IMR-90 (cell line): ENCODE measurements around the gene PMP22. TPM values are rescaled to one million over a fixed set of nuclear protein-coding genes. Genes with fewer than 3 reads are reported as not detected.

Experiments
- ATAC-seq: fragments of 200-7000 bp; cut with Tn5 transposase; 2 replicates; pipeline ENCODE4 v1.9.1; 2020; ENCODE audit warnings: low read depth, mild to moderate bottlenecking, moderate library complexity
- BruUV-seq: library from RNA; stranded (reverse); fragments of 400-500 nt; replicated peaks from 2 replicates; lab custom pipeline; 2021; lab: Mats Ljungman, UMichigan
- CTCF ChIA-PET: fragments of 300-600 bp; formaldehyde crosslinking; extraction: SDS; loops from one replicate; lab custom pipeline; 2021; ENCODE audit warnings: antibody characterized with exemption; lab: Yijun Ruan, JAX
- POLR2A ChIA-PET: fragments of 300-600 bp; sonication (Branson Sonifier 250); formaldehyde crosslinking; loops from one replicate; lab custom pipeline; 2022; ENCODE audit warnings: antibody characterized with exemption; ENCODE audit not compliant: unreplicated experiment; lab: Charles Lee
- DNase-seq: peaks from one replicate; pipeline ENCODE4 v3.0.0; 2013
- H2AFZ ChIP-seq: replicated peaks from 2 replicates; pipeline ENCODE3; 2013; ENCODE audit warnings: low read length, mild to moderate bottlenecking; ENCODE audit not compliant: poor library complexity
- H2AK5ac ChIP-seq: 2 replicates; pipeline ENCODE4 v1.6.1; 2013; ENCODE audit warnings: low read depth, low read length, inconsistent platforms
- H2AK9ac ChIP-seq: replicated peaks from 2 replicates; pipeline ENCODE3; 2013; ENCODE audit warnings: mild to moderate bottlenecking, low read depth, low read length, moderate library complexity; ENCODE audit not compliant: poor library complexity
- H2BK120ac ChIP-seq: 2 replicates; pipeline ENCODE4 v1.6.1; 2013; ENCODE audit warnings: low read depth, low read length, inconsistent platforms
- H2BK15ac ChIP-seq: 3 replicates; pipeline ENCODE4 v1.6.1; 2013; ENCODE audit warnings: low read depth, low read length, inconsistent platforms
- H2BK20ac ChIP-seq: 2 replicates; pipeline ENCODE4 v1.6.1; 2013; ENCODE audit warnings: low read depth, mild to moderate bottlenecking, inconsistent platforms, low read length, moderate library complexity
- H2BK5ac ChIP-seq: 2 replicates; pipeline ENCODE4 v1.6.1; 2013; ENCODE audit warnings: mild to moderate bottlenecking, low read depth, low read length, inconsistent platforms; ENCODE audit not compliant: poor library complexity, severe bottlenecking
- H3K14ac ChIP-seq: replicated peaks from 2 replicates; pipeline ENCODE4 v1.6.1; 2013; ENCODE audit warnings: low read depth, low read length, inconsistent platforms
- H3K18ac ChIP-seq: 2 replicates; pipeline ENCODE4 v1.6.1; 2013; ENCODE audit warnings: low read depth, low read length, control low read depth
- H3K23ac ChIP-seq: 2 replicates; pipeline ENCODE4 v1.6.1; 2013; ENCODE audit warnings: low read depth, low read length, inconsistent platforms
- H3K27ac ChIP-seq: 2 replicates; pipeline ENCODE4 v1.5.1; 2013; ENCODE audit warnings: mild to moderate bottlenecking, control low read depth, low read length; ENCODE audit not compliant: insufficient read depth
- H3K27me3 ChIP-seq: 2 replicates; pipeline ENCODE4 v1.6.1; 2013; ENCODE audit warnings: low read length; ENCODE audit not compliant: control insufficient read depth, insufficient read depth
- H3K36me3 ChIP-seq: 2 replicates; pipeline ENCODE4 v1.6.1; 2013; ENCODE audit warnings: low read length, mixed read lengths; ENCODE audit not compliant: control insufficient read depth, insufficient read depth
- H3K4ac ChIP-seq: 2 replicates; pipeline ENCODE4 v1.6.1; 2013; ENCODE audit warnings: low read depth, low read length, inconsistent platforms
- H3K4me1 ChIP-seq: 2 replicates; pipeline ENCODE4 v1.6.1; 2013; ENCODE audit warnings: low read length, mixed read lengths; ENCODE audit not compliant: control insufficient read depth, insufficient read depth
- H3K4me2 ChIP-seq: 2 replicates; pipeline ENCODE4 v1.6.1; 2013; ENCODE audit warnings: low read depth, mild to moderate bottlenecking, control low read depth, low read length, moderate library complexity
- H3K4me3 ChIP-seq: 2 replicates; pipeline ENCODE4 v1.5.1; 2013; ENCODE audit warnings: low read depth, mild to moderate bottlenecking, control low read depth, low read length, moderate library complexity; ENCODE audit not compliant: insufficient read depth
- H3K56ac ChIP-seq: 2 replicates; pipeline ENCODE4 v1.6.1; 2013; ENCODE audit warnings: low read length, inconsistent platforms; ENCODE audit not compliant: insufficient read depth; ENCODE audit errors: extremely low read depth
- H3K79me1 ChIP-seq, 2 experiments: 2 replicates each; pipeline ENCODE4 v1.6.1; 2013; ENCODE audit warnings: low read length in 2 of 2, inconsistent platforms in 1 of 2, low read depth in 1 of 2
- H3K9ac ChIP-seq: 2 replicates; pipeline ENCODE4 v1.6.1; 2013; ENCODE audit warnings: low read depth, low read length, control low read depth
- H3K9me1 ChIP-seq: 2 replicates; pipeline ENCODE4 v1.6.1; 2013; ENCODE audit warnings: low read length, inconsistent platforms; ENCODE audit not compliant: insufficient read depth
- H3K9me3 ChIP-seq: 2 replicates; pipeline ENCODE4 v1.6.1; 2013; ENCODE audit warnings: low read length; ENCODE audit not compliant: control insufficient read depth, insufficient read depth
- H4K20me1 ChIP-seq: 2 replicates; pipeline ENCODE4 v1.6.1; 2013; ENCODE audit warnings: low read length, inconsistent platforms; ENCODE audit not compliant: insufficient read depth
- H4K5ac ChIP-seq: 2 replicates; pipeline ENCODE4 v1.6.1; 2013; ENCODE audit warnings: mild to moderate bottlenecking, low read depth, low read length, control low read depth
- H4K8ac ChIP-seq, 2 experiments: 2 replicates each; pipeline ENCODE4 v1.6.1; 2013; ENCODE audit warnings: low read depth in 2 of 2, low read length in 2 of 2, control low read depth in 1 of 2, inconsistent platforms in 1 of 2
- H4K91ac ChIP-seq: 2 replicates; pipeline ENCODE4 v1.6.1; 2013; ENCODE audit warnings: low read depth, low read length, inconsistent platforms; ENCODE audit not compliant: insufficient read depth
- BHLHE40 ChIP-seq: fragments of 150-350 bp; IDR thresholded peaks from 2 replicates; pipeline ENCODE4 v1.6.1; 2016; ENCODE audit warnings: mild to moderate bottlenecking, low read depth, low read length
- FOS ChIP-seq: fragments of 150-350 bp; IDR thresholded peaks from 2 replicates; pipeline ENCODE4 v1.6.1; 2016; ENCODE audit warnings: low read depth, low read length
- MAZ ChIP-seq: IDR thresholded peaks from 2 replicates; pipeline ENCODE4 v1.6.1; 2012; ENCODE audit warnings: low read depth, mild to moderate bottlenecking, low read length, improper control_type of control experiment, moderate library complexity, borderline replicate concordance
- MXI1 ChIP-seq: IDR thresholded peaks from 2 replicates; pipeline ENCODE4 v1.6.1; 2012; ENCODE audit warnings: low read depth, mild to moderate bottlenecking, low read length, moderate library complexity, borderline replicate concordance
- NFE2L2 ChIP-seq: fragments of 150-350 bp; IDR thresholded peaks from 2 replicates; pipeline ENCODE4 v1.6.1; 2016; ENCODE audit warnings: low read depth, mild to moderate bottlenecking, low read length
- POLR2A ChIP-seq: IDR thresholded peaks from 2 replicates; pipeline ENCODE4 v1.6.1; 2012; ENCODE audit warnings: mild to moderate bottlenecking, low read depth, low read length
- RFX5 ChIP-seq: IDR thresholded peaks from 2 replicates; pipeline ENCODE4 v1.8.0; 2012; ENCODE audit warnings: low read depth, mild to moderate bottlenecking, low read length, moderate library complexity
- WGBS, 2 experiments: methylation state at CpG; one replicate each; pipeline versions ENCODE4 v1.1.5 to v1.1.7; 2013; ENCODE audit warnings: missing lambda C conversion rate in 2 of 2; ENCODE audit not compliant: insufficient read length in 1 of 2; ENCODE audit errors: extremely low coverage in 2 of 2; 5-methylcytosine and 5-hydroxymethylcytosine counted together
- dilution Hi-C: fragments of 300-500 bp; cut with HindIII; formaldehyde crosslinking; loops from one replicate; pipeline ENCODE4 v1.14.3; 2018; ENCODE audit warnings: low sequenced_read_pairs; ENCODE audit not compliant: unreplicated experiment
- in situ Hi-C: fragments of 300-500 bp; cut with MboI; formaldehyde crosslinking; loops from 3 replicates; pipeline ENCODE4 v1.14.3; 2019; ENCODE audit warnings: low sequenced_read_pairs, inconsistent platforms, mixed read lengths
- intact Hi-C: fragments of 100-400 bp; cut with micrococcal nuclease; formaldehyde crosslinking; loops from 2 replicates; pipeline ENCODE4 v1.10.0; 2022
- polyA plus RNA-seq, 3 experiments: library from polyadenylated mRNA; depleted of rRNA; stranded (reverse); fragments of >200 nt; gene quantifications; 2 replicates each; pipeline ENCODE4 v1.2.3, GENCODE V29; 2012; ENCODE audit warnings: low replicate concordance in 1 of 3
- total RNA-seq: library from RNA; depleted of rRNA; stranded (reverse); fragments of >200 nt; gene quantifications from 2 replicates; pipeline ENCODE4 v1.2.3, GENCODE V29; 2012
- TF ChIP-seq, protein P1 (sequence below): fragments of 150-350 bp; IDR thresholded peaks from 2 replicates; pipeline ENCODE4 v1.6.1; 2017; ENCODE audit warnings: mild to moderate bottlenecking, antibody characterized with exemption, low read length, low read depth
- TF ChIP-seq, protein P2 (sequence below): conservative IDR thresholded peaks from 2 replicates; pipeline ENCODE4 v1.5.1; 2012; ENCODE audit warnings: mild to moderate bottlenecking, low read depth, low read length, improper control_type of control experiment

The PMP22 gene
- total and polyA plus RNA-seq, 2 of the 4 experiments (the other 2 are of a cell fraction), result 33.5 to 72.8 TPM

GRCh38 chr17:15263206-15263579 lies 1.9 kb downstream of the PMP22 start (continued):
- TF ChIP-seq FOS (no peak), BHLHE40 (peak; percentile 96)

GRCh38 chr17:15262291-15263205 lies 2.6 kb downstream of the PMP22 start:
- peaks cover 5% of the 10 kb centered on the region for H3K4me1 ChIP-seq
- H4K20me1 ChIP-seq, result peaks cover 22% of the 10 kb centered on the region; the same call in 1 of the 2 replicates
- peak overlapping the region; percentile 93 for H2BK120ac ChIP-seq
- ATAC-seq (peak; percentile 77), DNase-seq (peak; percentile 83)
- H3K9me3 ChIP-seq, result no peaks in the 10 kb centered on the region
- H3K27me3 ChIP-seq, result peaks cover 29% of the 10 kb centered on the region
- peaks cover 17 to 34% of the 10 kb centered on the region in 2 experiments; a peak in 3 of 4 replicates for H3K79me1 ChIP-seq
- ChIA-PET POLR2A (interaction anchor here (0.5 to 1.6 kb wide), 4 partner anchors 115 to 240 kb away, joined by 3 to 4 read pairs (median 4); no protein-coding TSS in a partner anchor), CTCF (interaction anchor here (0.6 to 1.9 kb wide), 6 partner anchors 10 to 240 kb away, joined by 3 to 17 read pairs (median 5); no protein-coding TSS in a partner anchor)
- peak overlapping the region; percentile 67 for H2BK20ac ChIP-seq
- WGBS, 2 experiments, result 0% methylated on average over 24 of the region's 60 CpGs; no CpG with 5 or more reads in 1 of the 2 experiments
- BruUV-seq, result no TSS peak
- peak overlapping the region; percentile 82; the same call in 1 of the 2 replicates for H3K56ac ChIP-seq
- H3K9ac ChIP-seq, result peak overlapping the region; percentile 98
- peak overlapping the region; percentile 70 for H4K5ac ChIP-seq
- intact Hi-C loops, result loop anchor here (1.0 to 10.0 kb wide), 6 partner anchors 11 to 172 kb away; partner anchors contain the start of gene TEKT3
- H3K9me1 ChIP-seq, result peaks cover 12% of the 10 kb centered on the region; the same call in 1 of the 2 replicates
- H3K36me3 ChIP-seq, result peaks cover 18% of the 10 kb centered on the region
- peak overlapping the region; percentile 95 for H2AFZ ChIP-seq
- peak overlapping the region; percentile 59 for H2AK9ac ChIP-seq
- dilution Hi-C loops, result no loop called here
- H3K4me3 ChIP-seq, result peak overlapping the region; percentile 76
- peak overlapping the region; percentile 87 for H3K4me2 ChIP-seq
- H3K14ac ChIP-seq, result peak overlapping the region; percentile 95
- peak overlapping the region; percentile 71; the same call in 1 of the 3 replicates for H2BK15ac ChIP-seq
- H2BK5ac ChIP-seq, result peak overlapping the region; percentile 28
- in situ Hi-C loops, result loop anchor here (10.0 to 25.0 kb wide), 3 partner anchors 172 to 700 kb away; no protein-coding TSS in a partner anchor
- peak overlapping the region; percentile 86 for H4K91ac ChIP-seq
- TF ChIP-seq NFE2L2, result no peak
- TF ChIP-seq, protein P1, sequence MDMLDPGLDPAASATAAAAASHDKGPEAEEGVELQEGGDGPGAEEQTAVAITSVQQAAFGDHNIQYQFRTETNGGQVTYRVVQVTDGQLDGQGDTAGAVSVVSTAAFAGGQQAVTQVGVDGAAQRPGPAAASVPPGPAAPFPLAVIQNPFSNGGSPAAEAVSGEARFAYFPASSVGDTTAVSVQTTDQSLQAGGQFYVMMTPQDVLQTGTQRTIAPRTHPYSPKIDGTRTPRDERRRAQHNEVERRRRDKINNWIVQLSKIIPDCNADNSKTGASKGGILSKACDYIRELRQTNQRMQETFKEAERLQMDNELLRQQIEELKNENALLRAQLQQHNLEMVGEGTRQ, result no peak
- TF ChIP-seq MXI1, result peak; percentile 72; the same call in 1 of the 2 replicates
- TF ChIP-seq, protein P2, sequence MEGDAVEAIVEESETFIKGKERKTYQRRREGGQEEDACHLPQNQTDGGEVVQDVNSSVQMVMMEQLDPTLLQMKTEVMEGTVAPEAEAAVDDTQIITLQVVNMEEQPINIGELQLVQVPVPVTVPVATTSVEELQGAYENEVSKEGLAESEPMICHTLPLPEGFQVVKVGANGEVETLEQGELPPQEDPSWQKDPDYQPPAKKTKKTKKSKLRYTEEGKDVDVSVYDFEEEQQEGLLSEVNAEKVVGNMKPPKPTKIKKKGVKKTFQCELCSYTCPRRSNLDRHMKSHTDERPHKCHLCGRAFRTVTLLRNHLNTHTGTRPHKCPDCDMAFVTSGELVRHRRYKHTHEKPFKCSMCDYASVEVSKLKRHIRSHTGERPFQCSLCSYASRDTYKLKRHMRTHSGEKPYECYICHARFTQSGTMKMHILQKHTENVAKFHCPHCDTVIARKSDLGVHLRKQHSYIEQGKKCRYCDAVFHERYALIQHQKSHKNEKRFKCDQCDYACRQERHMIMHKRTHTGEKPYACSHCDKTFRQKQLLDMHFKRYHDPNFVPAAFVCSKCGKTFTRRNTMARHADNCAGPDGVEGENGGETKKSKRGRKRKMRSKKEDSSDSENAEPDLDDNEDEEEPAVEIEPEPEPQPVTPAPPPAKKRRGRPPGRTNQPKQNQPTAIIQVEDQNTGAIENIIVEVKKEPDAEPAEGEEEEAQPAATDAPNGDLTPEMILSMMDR, result peak; percentile 32; the same call in 1 of the 2 replicates
- peak; percentile 74 for TF ChIP-seq POLR2A
- TF ChIP-seq FOS, result no peak
- TF ChIP-seq MAZ, result peak; percentile 83; the same call in 1 of the 2 replicates
- TF ChIP-seq RFX5, result no peak
- H3K27ac ChIP-seq, result peak overlapping the region; percentile 88
- H3K18ac ChIP-seq, result peak overlapping the region; percentile 81
- H2AK5ac ChIP-seq, result peak overlapping the region; percentile 46
- H3K23ac ChIP-seq, result peak overlapping the region; percentile 95
- peak overlapping the region; percentile 78 to 91 for H4K8ac ChIP-seq
- peak overlapping the region; percentile 95 for H3K4ac ChIP-seq
